Breast epithelium (tissue), 3 donors: ENCODE results near the gene DCAF17.

Experiments
- CTCF ChIP-seq, 3 donors: fragments of 450-650 bp; IDR thresholded peaks; one replicate each; pipeline ENCODE4 v1.5.1; 2016 to 2017; ENCODE audit warnings: antibody characterized with exemption in 3 of 3, mild to moderate bottlenecking in 3 of 3, moderate library complexity in 3 of 3
- POLR2A ChIP-seq: fragments of 450-650 bp; IDR thresholded peaks from one replicate; pipeline ENCODE4 v1.6.1; 2016; ENCODE audit warnings: antibody characterized with exemption, mild to moderate bottlenecking, moderate library complexity
- POLR2AphosphoS5 ChIP-seq, 3 donors: sonication (generic); formaldehyde crosslinking; IDR thresholded peaks; one replicate each; pipeline ENCODE4 v1.6.1; 2017; ENCODE audit warnings: antibody characterized with exemption in 3 of 3

- no peak for TF ChIP-seq CTCF (IDR thresholded peaks at IDR 0.05)
- TF ChIP-seq POLR2A: no peak
- no peak for TF ChIP-seq POLR2AphosphoS5 (IDR thresholded peaks at IDR 0.05)
These were observed 49.8 kb downstream of the DCAF17 start for GRCh38 chr2:171483793-171484192.
